ENCODE results near the gene CPA5. TPM values are rescaled to one million over a fixed set of nuclear protein-coding genes. Genes with fewer than 3 reads are reported as not detected.

The CPA5 gene
- total and polyA plus RNA-seq, 10 of the 15 experiments (the other 5 are each of a cell fraction or from before 2014, with no cell fraction given) = 0.06 to 0.52 (median 0.29) TPM; not detected in 2

DNA sequence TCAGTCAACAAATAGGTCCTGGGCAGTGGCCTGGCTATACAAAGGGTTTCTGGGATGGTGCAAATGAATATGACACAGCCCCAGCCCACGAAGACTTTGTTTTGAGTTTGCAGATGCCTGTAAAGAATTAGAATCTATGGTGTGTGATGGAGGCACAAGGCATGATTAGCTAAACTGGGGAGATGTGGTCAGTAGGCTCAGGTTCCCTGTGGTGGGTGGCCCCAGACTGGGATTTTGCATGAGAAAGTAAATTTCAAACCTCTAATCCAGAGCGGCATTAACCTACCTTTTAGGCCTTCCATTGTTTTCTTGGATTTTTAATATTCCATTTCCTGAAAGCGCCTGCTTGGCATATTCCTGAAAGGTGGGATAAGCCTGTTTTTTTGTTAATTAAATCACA lies 6.4 kb upstream of the CPA5 start (continued):
- no peak for TF ChIP-seq SIX5 (IDR thresholded peaks at IDR 0.05; ENCODE audit: low read depth, low read length, severe bottlenecking)
- TF ChIP-seq, protein P1, sequence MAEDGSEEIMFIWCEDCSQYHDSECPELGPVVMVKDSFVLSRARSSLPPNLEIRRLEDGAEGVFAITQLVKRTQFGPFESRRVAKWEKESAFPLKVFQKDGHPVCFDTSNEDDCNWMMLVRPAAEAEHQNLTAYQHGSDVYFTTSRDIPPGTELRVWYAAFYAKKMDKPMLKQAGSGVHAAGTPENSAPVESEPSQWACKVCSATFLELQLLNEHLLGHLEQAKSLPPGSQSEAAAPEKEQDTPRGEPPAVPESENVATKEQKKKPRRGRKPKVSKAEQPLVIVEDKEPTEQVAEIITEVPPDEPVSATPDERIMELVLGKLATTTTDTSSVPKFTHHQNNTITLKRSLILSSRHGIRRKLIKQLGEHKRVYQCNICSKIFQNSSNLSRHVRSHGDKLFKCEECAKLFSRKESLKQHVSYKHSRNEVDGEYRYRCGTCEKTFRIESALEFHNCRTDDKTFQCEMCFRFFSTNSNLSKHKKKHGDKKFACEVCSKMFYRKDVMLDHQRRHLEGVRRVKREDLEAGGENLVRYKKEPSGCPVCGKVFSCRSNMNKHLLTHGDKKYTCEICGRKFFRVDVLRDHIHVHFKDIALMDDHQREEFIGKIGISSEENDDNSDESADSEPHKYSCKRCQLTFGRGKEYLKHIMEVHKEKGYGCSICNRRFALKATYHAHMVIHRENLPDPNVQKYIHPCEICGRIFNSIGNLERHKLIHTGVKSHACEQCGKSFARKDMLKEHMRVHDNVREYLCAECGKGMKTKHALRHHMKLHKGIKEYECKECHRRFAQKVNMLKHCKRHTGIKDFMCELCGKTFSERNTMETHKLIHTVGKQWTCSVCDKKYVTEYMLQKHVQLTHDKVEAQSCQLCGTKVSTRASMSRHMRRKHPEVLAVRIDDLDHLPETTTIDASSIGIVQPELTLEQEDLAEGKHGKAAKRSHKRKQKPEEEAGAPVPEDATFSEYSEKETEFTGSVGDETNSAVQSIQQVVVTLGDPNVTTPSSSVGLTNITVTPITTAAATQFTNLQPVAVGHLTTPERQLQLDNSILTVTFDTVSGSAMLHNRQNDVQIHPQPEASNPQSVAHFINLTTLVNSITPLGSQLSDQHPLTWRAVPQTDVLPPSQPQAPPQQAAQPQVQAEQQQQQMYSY (CRISPR knock-in tag; IDR thresholded peaks at IDR 0.05) = no peak

DNA sequence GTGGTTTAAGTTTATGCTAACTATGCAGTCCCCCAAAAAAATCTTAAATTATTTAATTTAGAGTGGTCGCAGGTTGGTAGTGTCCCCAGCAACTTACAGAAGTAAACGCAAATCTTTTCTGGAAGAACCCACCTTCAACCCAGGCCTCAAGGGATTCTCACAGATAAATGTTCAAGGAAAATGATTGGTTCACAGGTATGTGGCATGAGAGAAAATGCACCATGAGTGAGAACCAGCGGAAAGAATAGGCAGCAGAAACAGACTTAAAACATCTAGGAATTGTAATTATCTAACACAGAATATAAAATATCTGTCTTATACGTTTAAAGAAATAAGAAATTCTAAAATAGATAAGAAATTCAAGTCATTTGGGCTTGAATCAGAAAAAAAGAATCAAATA lies 2.7 kb upstream of the CPA5 start:
- in situ Hi-C loops (cut with MboI) = no loop called here
- no peak for ATAC-seq
- SMC1A ChIA-PET (ENCODE audit: uncharacterized antibody, unreplicated experiment) = no interaction called here
- Histone ChIP-seq H3K4me1 (ENCODE audit: control insufficient read depth, insufficient read depth, low read length) (no peaks in the 10 kb centered on the region; the same call in 1 of the 2 replicates), H3K79me2 (ENCODE audit: control insufficient read depth, insufficient read depth, low read length) (no peaks in the 10 kb centered on the region), H4K20me1 (ENCODE audit: control insufficient read depth, insufficient read depth) (no peaks in the 10 kb centered on the region), H3K4me2 (ENCODE audit: control insufficient read depth, insufficient read depth) (no peak overlapping the region), H3K27me3 (replicated peaks in 1 of 2; ENCODE audit: control insufficient read depth in 2 of 2, insufficient read depth in 2 of 2, low read length in 1 of 2) (no peaks in the 10 kb centered on the region), H3K4me3 (no peak overlapping the region), H3K9me3 (replicated peaks; ENCODE audit: control insufficient read depth, insufficient read depth, low read length) (no peaks in the 10 kb centered on the region), H3K36me3 (ENCODE audit: control insufficient read depth in 2 of 2, insufficient read depth in 2 of 2, low read length in 1 of 2) (no peaks in the 10 kb centered on the region), H3K27ac (ENCODE audit: control insufficient read depth, insufficient read depth) (no peak overlapping the region), H2AFZ (ENCODE audit: control insufficient read depth, low read depth, low read length) (no peak overlapping the region), H3K9ac (ENCODE audit: control insufficient read depth, insufficient read depth, low read length) (no peak overlapping the region)
- intact Hi-C loops (cut with micrococcal nuclease; ENCODE audit: unreplicated experiment) = no loop called here
- WGBS (ENCODE audit: insufficient coverage, insufficient replicate concordance, low lambda C conversion rate, missing lambda C conversion rate) = 35% methylated on average over 4 of the region's 4 CpGs
- RAD21 ChIA-PET (ENCODE audit: unreplicated experiment) = no interaction called here
- FAIRE-seq = no peak
- DNase-seq (ENCODE audit: low read depth, low spot score) = no peak
- POLR2A ChIA-PET = no interaction called here
- CTCF ChIA-PET = no interaction called here
- no TSS peak for BruUV-seq (replicated peaks)
- TF ChIP-seq GABPA (IDR thresholded peaks at IDR 0.05; ENCODE audit: low read depth) = no peak
- TF ChIP-seq, protein P2, sequence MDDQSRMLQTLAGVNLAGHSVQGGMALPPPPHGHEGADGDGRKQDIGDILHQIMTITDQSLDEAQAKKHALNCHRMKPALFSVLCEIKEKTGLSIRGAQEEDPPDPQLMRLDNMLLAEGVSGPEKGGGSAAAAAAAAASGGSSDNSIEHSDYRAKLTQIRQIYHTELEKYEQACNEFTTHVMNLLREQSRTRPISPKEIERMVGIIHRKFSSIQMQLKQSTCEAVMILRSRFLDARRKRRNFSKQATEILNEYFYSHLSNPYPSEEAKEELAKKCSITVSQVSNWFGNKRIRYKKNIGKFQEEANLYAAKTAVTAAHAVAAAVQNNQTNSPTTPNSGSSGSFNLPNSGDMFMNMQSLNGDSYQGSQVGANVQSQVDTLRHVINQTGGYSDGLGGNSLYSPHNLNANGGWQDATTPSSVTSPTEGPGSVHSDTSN (IDR thresholded peaks at IDR 0.05; ENCODE audit: insufficient replicate concordance, low read depth, low read length) = no peak
- no peak for TF ChIP-seq NFXL1 (IDR thresholded peaks at IDR 0.05; ENCODE audit: borderline replicate concordance)
- TF ChIP-seq RB1 (IDR thresholded peaks at IDR 0.05; ENCODE audit: borderline replicate concordance) = no peak
- TF ChIP-seq SMAD1 (IDR thresholded peaks at IDR 0.05; ENCODE audit: low read depth, partially characterized antibody) = no peak
- TF ChIP-seq, protein P3, sequence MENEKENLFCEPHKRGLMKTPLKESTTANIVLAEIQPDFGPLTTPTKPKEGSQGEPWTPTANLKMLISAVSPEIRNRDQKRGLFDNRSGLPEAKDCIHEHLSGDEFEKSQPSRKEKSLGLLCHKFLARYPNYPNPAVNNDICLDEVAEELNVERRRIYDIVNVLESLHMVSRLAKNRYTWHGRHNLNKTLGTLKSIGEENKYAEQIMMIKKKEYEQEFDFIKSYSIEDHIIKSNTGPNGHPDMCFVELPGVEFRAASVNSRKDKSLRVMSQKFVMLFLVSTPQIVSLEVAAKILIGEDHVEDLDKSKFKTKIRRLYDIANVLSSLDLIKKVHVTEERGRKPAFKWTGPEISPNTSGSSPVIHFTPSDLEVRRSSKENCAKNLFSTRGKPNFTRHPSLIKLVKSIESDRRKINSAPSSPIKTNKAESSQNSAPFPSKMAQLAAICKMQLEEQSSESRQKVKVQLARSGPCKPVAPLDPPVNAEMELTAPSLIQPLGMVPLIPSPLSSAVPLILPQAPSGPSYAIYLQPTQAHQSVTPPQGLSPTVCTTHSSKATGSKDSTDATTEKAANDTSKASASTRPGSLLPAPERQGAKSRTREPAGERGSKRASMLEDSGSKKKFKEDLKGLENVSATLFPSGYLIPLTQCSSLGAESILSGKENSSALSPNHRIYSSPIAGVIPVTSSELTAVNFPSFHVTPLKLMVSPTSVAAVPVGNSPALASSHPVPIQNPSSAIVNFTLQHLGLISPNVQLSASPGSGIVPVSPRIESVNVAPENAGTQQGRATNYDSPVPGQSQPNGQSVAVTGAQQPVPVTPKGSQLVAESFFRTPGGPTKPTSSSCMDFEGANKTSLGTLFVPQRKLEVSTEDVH (IDR thresholded peaks at IDR 0.05; ENCODE audit: low read depth, partially characterized antibody) = no peak
- no peak for TF ChIP-seq BACH1 (IDR thresholded peaks at IDR 0.05; ENCODE audit: borderline replicate concordance)
- no peak for TF ChIP-seq CBX3 (IDR thresholded peaks at IDR 0.05; ENCODE audit: borderline replicate concordance, low read depth)
- TF ChIP-seq CREB1 (IDR thresholded peaks at IDR 0.05; ENCODE audit: low read depth) = no peak
- TF ChIP-seq EGR1 (IDR thresholded peaks at IDR 0.05; ENCODE audit: borderline replicate concordance in 1 of 2, low read depth in 2 of 2, low read length in 2 of 2) = no peak
- TF ChIP-seq STAT1 (conservative IDR thresholded peaks at IDR 0.05) = no peak

Measured in GM12878 (cell line).